ENCODE data around the gene PPP3CA.

Gene PPP3CA

DNA sequence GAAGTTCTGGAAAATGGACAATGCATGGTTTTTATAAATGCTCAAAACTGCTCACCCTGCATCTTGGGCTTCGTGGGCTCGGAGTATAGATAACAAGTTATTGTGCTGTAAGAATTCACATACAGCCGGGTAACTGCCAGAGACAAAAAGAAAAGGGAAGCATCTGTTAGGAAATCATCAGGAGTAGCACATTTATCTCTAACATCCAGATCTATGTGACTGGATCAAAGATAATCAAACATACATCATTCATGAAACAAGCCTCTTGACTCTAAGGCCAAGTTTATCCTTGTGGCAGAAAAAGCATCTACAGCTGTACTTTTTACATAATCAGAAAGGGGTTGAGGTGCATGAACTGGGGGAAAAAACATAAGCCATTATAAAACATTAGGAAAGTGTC, 264.2 kb downstream of the PPP3CA start:
- no peak for DNase-seq (ENCODE audit: insufficient read length, low spot score)
- peak; percentile 28 for FAIRE-seq
- TF ChIP-seq POLR2AphosphoS5 (IDR thresholded peaks at IDR 0.05; ENCODE audit: low read depth, low read length) = no peak
- no peak for TF ChIP-seq TAF1 (IDR thresholded peaks at IDR 0.05; ENCODE audit: low read depth, low read length)
- TF ChIP-seq PAX5 (IDR thresholded peaks at IDR 0.05; ENCODE audit: insufficient read depth, low read length, severe bottlenecking) = no peak
- no peak for TF ChIP-seq SPI1 (IDR thresholded peaks at IDR 0.05; ENCODE audit: low read depth, low read length)
- TF ChIP-seq POU2F2 (IDR thresholded peaks at IDR 0.05; ENCODE audit: low read depth, low read length) = no peak
- TF ChIP-seq POLR2A (IDR thresholded peaks at IDR 0.05; ENCODE audit: low read depth, low read length) = no peak

DNA sequence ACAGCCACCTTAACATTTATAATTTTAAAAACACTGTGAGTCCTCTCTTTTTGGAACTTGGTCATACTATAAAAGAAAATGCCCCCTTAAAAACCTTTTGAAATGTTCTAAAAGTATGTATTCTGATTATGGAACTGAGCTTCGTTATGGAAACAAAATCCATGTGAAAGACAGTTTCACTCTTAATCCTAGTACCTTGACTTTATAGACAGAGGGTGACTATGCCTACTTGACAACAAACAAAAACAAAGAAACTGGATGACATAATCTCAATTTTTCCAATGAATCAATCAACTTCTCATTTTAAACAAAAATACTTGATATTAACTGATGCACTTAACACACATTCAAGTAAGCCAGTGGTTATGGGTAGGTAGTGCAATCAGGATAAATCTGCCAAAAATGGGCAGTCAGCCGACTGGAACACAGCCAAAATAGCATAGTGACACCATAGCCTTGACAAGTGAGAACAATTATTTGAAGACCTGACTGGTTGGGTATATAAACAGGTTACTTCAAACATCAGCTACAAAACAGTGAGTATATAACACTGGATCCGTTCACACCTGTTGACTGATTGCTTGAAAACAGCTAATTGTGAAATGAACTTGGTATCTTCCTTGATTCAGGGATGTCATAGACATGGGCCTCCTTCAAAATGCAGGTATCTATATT, 265.5 kb downstream of the PPP3CA start:
- FAIRE-seq (peak; percentile 52), DNase-seq (ENCODE audit: insufficient read length, low spot score) (no peak)
- TF ChIP-seq POLR2AphosphoS5 (IDR thresholded peaks at IDR 0.05; ENCODE audit: low read depth, low read length) (no peak), POU2F2 (IDR thresholded peaks at IDR 0.05; ENCODE audit: low read depth, low read length) (no peak), SPI1 (IDR thresholded peaks at IDR 0.05; ENCODE audit: low read depth, low read length) (no peak), PAX5 (IDR thresholded peaks at IDR 0.05; ENCODE audit: insufficient read depth, low read length, severe bottlenecking) (no peak), POLR2A (IDR thresholded peaks at IDR 0.05; ENCODE audit: low read depth, low read length) (no peak), TAF1 (IDR thresholded peaks at IDR 0.05; ENCODE audit: low read depth, low read length) (no peak)

DNA sequence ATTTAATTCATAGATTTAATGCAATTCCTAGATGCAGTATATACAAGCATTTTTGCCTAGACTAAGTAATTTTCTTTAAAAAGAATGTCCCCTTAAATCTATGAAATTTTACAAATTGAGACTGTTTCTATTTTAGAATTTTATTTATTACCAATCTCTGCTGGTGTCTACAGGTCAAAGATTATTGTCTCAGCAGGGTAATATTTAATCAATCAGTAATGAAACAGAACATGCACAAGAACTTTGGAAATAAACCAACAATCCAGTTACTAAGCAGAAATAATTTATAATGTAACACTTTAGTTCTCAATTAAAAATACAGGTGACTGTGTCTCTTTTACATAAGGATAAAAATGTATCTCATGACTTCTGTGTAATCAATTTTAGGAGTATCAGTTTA, 266.2 kb downstream of the PPP3CA start:
- DNase-seq (ENCODE audit: insufficient read length, low spot score) (no peak), FAIRE-seq (no peak)
- TF ChIP-seq PAX5 (IDR thresholded peaks at IDR 0.05; ENCODE audit: insufficient read depth, low read length, severe bottlenecking) (no peak), POLR2AphosphoS5 (IDR thresholded peaks at IDR 0.05; ENCODE audit: low read depth, low read length) (no peak), POU2F2 (IDR thresholded peaks at IDR 0.05; ENCODE audit: low read depth, low read length) (no peak), SPI1 (IDR thresholded peaks at IDR 0.05; ENCODE audit: low read depth, low read length) (no peak), POLR2A (IDR thresholded peaks at IDR 0.05; ENCODE audit: low read depth, low read length) (no peak), TAF1 (IDR thresholded peaks at IDR 0.05; ENCODE audit: low read depth, low read length) (no peak)

DNA sequence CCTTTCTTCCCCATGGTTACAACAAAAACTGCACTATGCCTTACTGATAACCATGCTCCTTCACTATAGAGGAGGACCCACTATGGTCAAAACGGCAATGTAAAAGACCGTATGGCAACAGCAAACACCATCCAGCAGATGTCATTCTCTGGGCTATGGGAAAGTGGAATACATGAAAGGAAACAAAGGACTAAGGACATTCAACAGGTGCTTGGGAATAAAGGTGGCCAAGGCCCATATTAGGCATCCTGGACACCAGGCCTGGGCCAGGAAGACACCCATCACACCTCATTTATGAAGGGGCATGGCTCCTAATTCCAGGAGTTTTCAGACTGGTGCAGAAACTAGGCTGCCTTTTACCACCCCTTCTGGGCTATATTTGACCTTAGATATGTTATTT, 268.4 kb downstream of the PPP3CA start:
- no peak for TF ChIP-seq SPI1 (IDR thresholded peaks at IDR 0.05; ENCODE audit: low read depth, low read length)
- TF ChIP-seq PAX5 (IDR thresholded peaks at IDR 0.05; ENCODE audit: insufficient read depth, low read length, severe bottlenecking) = no peak
- TF ChIP-seq POLR2A (IDR thresholded peaks at IDR 0.05; ENCODE audit: low read depth, low read length) = no peak
- TF ChIP-seq TAF1 (IDR thresholded peaks at IDR 0.05; ENCODE audit: low read depth, low read length) = no peak
- TF ChIP-seq POU2F2 (IDR thresholded peaks at IDR 0.05; ENCODE audit: low read depth, low read length) = no peak
- TF ChIP-seq POLR2AphosphoS5 (IDR thresholded peaks at IDR 0.05; ENCODE audit: low read depth, low read length) = no peak
- FAIRE-seq (no peak), DNase-seq (ENCODE audit: insufficient read length, low spot score) (no peak)

DNA sequence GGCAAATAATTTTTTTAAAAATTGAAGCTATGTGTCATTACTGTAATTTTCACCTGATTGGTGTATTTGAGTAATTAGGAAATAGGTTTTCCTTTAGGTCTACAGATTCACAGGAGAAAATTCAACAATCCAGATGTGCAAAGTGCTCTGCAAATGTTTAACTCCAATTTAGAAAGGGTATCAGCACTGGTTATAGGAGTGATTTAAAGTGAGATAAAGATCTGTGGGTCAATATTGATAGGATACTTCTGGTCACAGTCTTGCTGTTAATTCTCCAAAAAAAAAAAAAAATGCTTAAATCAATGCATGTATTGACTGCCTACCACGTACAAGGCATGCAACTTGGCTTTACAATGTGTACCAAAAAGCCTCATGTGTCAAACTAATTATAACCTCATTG, 271.3 kb downstream of the PPP3CA start:
- TF ChIP-seq POLR2A (IDR thresholded peaks at IDR 0.05; ENCODE audit: low read depth, low read length) (no peak), TAF1 (IDR thresholded peaks at IDR 0.05; ENCODE audit: low read depth, low read length) (no peak), POU2F2 (IDR thresholded peaks at IDR 0.05; ENCODE audit: low read depth, low read length) (no peak), POLR2AphosphoS5 (IDR thresholded peaks at IDR 0.05; ENCODE audit: low read depth, low read length) (no peak), SPI1 (IDR thresholded peaks at IDR 0.05; ENCODE audit: low read depth, low read length) (no peak), PAX5 (IDR thresholded peaks at IDR 0.05; ENCODE audit: insufficient read depth, low read length, severe bottlenecking) (no peak)
- no peak for FAIRE-seq
- no peak for DNase-seq (ENCODE audit: insufficient read length, low spot score)

DNA sequence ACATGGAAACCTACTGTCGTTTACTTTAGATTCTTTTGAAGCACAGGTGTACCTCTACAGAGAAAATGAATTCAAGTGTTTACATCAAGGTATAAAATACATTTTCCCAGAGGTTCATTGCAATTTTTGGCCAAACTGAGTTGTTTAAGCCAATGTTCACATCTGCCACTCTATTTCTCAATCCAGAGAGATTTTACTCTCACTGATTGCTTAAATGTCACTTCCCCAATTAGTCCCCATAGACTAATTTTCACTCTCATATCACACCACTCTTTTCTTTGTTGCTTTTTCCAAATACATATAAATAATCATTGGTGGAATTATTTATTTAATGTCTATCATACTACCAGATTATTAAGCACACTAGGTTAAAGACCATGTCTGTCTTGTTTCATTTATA, 271.8 kb downstream of the PPP3CA start:
- DNase-seq (ENCODE audit: insufficient read length, low spot score) (no peak), FAIRE-seq (no peak)
- TF ChIP-seq SPI1 (IDR thresholded peaks at IDR 0.05; ENCODE audit: low read depth, low read length) (0 out of 2 replicates have a peak, but pooled peaks have one; percentile 5), TAF1 (IDR thresholded peaks at IDR 0.05; ENCODE audit: low read depth, low read length) (no peak), POLR2A (IDR thresholded peaks at IDR 0.05; ENCODE audit: low read depth, low read length) (no peak), POLR2AphosphoS5 (IDR thresholded peaks at IDR 0.05; ENCODE audit: low read depth, low read length) (no peak)

DNA sequence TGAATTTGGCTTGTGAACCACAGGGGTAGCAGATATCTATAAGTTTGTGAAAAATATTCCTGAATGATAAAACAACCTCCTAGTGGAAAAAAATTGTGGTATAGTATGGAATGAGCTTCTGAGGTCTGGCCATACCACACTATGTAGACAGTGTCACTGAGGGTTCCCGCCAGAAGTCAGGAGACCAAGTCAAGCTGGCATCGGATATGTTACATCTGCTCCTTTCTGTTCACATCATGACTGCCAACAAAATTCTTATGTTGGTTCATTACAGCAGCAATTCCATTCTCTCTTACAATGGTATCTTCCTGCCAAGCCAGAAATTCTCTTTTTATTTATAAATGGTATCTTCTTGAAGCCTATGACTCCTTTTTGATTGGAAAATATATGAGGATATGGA, 273.0 kb downstream of the PPP3CA start:
- DNase-seq (ENCODE audit: insufficient read length, low spot score) (no peak), FAIRE-seq (no peak)
- no peak for TF ChIP-seq TAF1 (IDR thresholded peaks at IDR 0.05; ENCODE audit: low read depth, low read length)
- TF ChIP-seq PAX5 (IDR thresholded peaks at IDR 0.05; ENCODE audit: insufficient read depth, low read length, severe bottlenecking) = no peak
- TF ChIP-seq POLR2A (IDR thresholded peaks at IDR 0.05; ENCODE audit: low read depth, low read length) = no peak
- TF ChIP-seq SPI1 (IDR thresholded peaks at IDR 0.05; ENCODE audit: low read depth, low read length) = no peak
- no peak for TF ChIP-seq POLR2AphosphoS5 (IDR thresholded peaks at IDR 0.05; ENCODE audit: low read depth, low read length)
- TF ChIP-seq POU2F2 (IDR thresholded peaks at IDR 0.05; ENCODE audit: low read depth, low read length) = no peak

DNA sequence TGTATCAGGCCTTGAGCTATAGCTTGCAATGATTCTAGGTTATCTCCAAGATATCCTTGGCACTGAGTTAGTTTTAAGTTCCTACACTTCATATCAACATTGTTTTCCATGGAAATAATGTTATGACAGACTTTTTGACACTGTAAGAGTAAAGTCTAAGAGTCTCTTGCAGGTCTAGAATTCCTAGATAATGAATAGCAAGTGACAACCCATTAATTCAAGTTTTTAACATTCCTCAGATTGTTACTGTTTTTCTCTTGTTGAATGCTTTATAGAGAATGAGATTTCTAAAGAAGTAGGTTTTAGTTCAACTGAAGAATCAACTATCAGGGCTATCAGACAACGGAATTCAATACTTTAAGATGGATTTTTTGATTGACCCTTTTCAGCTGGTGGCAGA, 276.1 kb downstream of the PPP3CA start:
- no peak for DNase-seq (ENCODE audit: insufficient read length, low spot score)
- TF ChIP-seq PAX5 (IDR thresholded peaks at IDR 0.05; ENCODE audit: insufficient read depth, low read length, severe bottlenecking) (no peak), TAF1 (IDR thresholded peaks at IDR 0.05; ENCODE audit: low read depth, low read length) (no peak), POU2F2 (IDR thresholded peaks at IDR 0.05; ENCODE audit: low read depth, low read length) (no peak), SPI1 (IDR thresholded peaks at IDR 0.05; ENCODE audit: low read depth, low read length) (no peak), POLR2AphosphoS5 (IDR thresholded peaks at IDR 0.05; ENCODE audit: low read depth, low read length) (no peak), POLR2A (IDR thresholded peaks at IDR 0.05; ENCODE audit: low read depth, low read length) (no peak)
- no peak for FAIRE-seq

DNA sequence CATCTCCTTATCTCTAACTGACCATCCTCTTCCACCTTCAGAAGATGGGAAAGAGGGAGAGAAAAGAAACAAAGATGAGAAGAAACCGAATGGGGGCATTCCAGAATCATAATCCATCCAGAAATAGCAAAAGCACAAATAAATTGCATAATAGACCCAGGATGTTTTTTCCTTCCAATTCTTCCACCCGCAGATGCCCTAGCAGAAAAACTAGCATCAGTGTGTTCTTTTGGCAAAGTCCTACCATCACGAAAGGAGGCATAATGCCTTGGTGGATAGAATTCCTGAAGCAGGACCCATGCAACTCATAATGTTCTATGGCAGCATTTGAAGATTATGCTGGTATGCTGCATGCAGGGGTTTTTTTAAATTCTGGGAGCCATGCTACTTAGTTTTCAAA, 279.2 kb downstream of the PPP3CA start:
- FAIRE-seq = no peak

More for the DNA sequence above, 279.2 kb downstream of the PPP3CA start:
- TF ChIP-seq SPI1 (IDR thresholded peaks at IDR 0.05; ENCODE audit: low read depth, low read length) (no peak), TAF1 (IDR thresholded peaks at IDR 0.05; ENCODE audit: low read depth, low read length) (no peak), POU2F2 (IDR thresholded peaks at IDR 0.05; ENCODE audit: low read depth, low read length) (no peak), PAX5 (IDR thresholded peaks at IDR 0.05; ENCODE audit: insufficient read depth, low read length, severe bottlenecking) (no peak), POLR2AphosphoS5 (IDR thresholded peaks at IDR 0.05; ENCODE audit: low read depth, low read length) (no peak), POLR2A (IDR thresholded peaks at IDR 0.05; ENCODE audit: low read depth, low read length) (no peak)
- no peak for DNase-seq (ENCODE audit: insufficient read length, low spot score)
